Body of pancreas (tissue), 4 donors: ENCODE results near the gene JCAD.

Source experiments
- POLR2A ChIP-seq, 3 donors: fragments of 450-650 bp; IDR thresholded peaks; one replicate each; pipeline ENCODE4 v1.6.1; 2016; ENCODE audit warnings: antibody characterized with exemption in 3 of 3, mild to moderate bottlenecking in 2 of 3
- TF ChIP-seq, protein P1 (sequence below), 7 experiments: fragments of 450-650 bp in 4 of 7; fragments of 200-600 bp in 3 of 7; sonication (generic) in 3 of 7; IDR thresholded peaks; one replicate each; pipeline ENCODE4 v1.5.1; 2016 to 2019; ENCODE audit warnings: antibody characterized with exemption in 7 of 7

- TF ChIP-seq, protein P1, sequence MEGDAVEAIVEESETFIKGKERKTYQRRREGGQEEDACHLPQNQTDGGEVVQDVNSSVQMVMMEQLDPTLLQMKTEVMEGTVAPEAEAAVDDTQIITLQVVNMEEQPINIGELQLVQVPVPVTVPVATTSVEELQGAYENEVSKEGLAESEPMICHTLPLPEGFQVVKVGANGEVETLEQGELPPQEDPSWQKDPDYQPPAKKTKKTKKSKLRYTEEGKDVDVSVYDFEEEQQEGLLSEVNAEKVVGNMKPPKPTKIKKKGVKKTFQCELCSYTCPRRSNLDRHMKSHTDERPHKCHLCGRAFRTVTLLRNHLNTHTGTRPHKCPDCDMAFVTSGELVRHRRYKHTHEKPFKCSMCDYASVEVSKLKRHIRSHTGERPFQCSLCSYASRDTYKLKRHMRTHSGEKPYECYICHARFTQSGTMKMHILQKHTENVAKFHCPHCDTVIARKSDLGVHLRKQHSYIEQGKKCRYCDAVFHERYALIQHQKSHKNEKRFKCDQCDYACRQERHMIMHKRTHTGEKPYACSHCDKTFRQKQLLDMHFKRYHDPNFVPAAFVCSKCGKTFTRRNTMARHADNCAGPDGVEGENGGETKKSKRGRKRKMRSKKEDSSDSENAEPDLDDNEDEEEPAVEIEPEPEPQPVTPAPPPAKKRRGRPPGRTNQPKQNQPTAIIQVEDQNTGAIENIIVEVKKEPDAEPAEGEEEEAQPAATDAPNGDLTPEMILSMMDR (IDR thresholded peaks at IDR 0.05) = no peak
- no peak for TF ChIP-seq POLR2A (IDR thresholded peaks at IDR 0.05)
Observed at GRCh38 chr10:30075481-30075880, 16.1 kb upstream of the JCAD start.
